Neuronal stem cell (in vitro differentiated cells): ENCODE data around the gene ADPRHL1.

ENCODE experiments used
- DNase-seq: peaks from one replicate; pipeline ENCODE4 v3.0.0-alpha.2; 2013; ENCODE audit warnings: low spot score
- H2AFZ ChIP-seq: one replicate; pipeline ENCODE4 v1.6.1; 2013; ENCODE audit warnings: mild to moderate bottlenecking, low read length, inconsistent platforms
- H2AK5ac ChIP-seq: 2 replicates; pipeline ENCODE4 v1.6.1; 2013; ENCODE audit warnings: low read depth, mild to moderate bottlenecking, inconsistent platforms, low read length, moderate library complexity, mixed read lengths
- H2BK120ac ChIP-seq: 2 replicates; pipeline ENCODE4 v1.6.1; 2013; ENCODE audit warnings: low read depth, mild to moderate bottlenecking, inconsistent platforms, low read length, moderate library complexity, mixed read lengths
- H2BK12ac ChIP-seq: one replicate; pipeline ENCODE4 v1.6.1; 2013; ENCODE audit warnings: low read length, inconsistent platforms
- H2BK15ac ChIP-seq: 2 replicates; pipeline ENCODE4 v1.6.1; 2013; ENCODE audit warnings: mild to moderate bottlenecking, low read length, inconsistent platforms, mixed read lengths
- H2BK5ac ChIP-seq: one replicate; pipeline ENCODE4 v1.6.1; 2013; ENCODE audit warnings: inconsistent platforms, mild to moderate bottlenecking, low read length, moderate library complexity
- H3K14ac ChIP-seq: one replicate; pipeline ENCODE4 v1.6.1; 2013; ENCODE audit warnings: low read length, inconsistent platforms
- H3K18ac ChIP-seq: 2 replicates; pipeline ENCODE4 v1.6.1; 2013; ENCODE audit warnings: low read length, inconsistent platforms
- H3K23ac ChIP-seq: 2 replicates; pipeline ENCODE4 v1.6.1; 2013; ENCODE audit warnings: low read depth, mild to moderate bottlenecking, mixed read lengths, low read length, inconsistent platforms; ENCODE audit not compliant: poor library complexity
- H3K27ac ChIP-seq: replicated peaks from 3 replicates; pipeline ENCODE4 v1.5.1; 2013; ENCODE audit warnings: low read length, inconsistent platforms
- H3K27me3 ChIP-seq, 3 experiments: 2 replicates each; pipeline ENCODE4 v1.6.1; 2013; ENCODE audit warnings: low read length in 3 of 3, mild to moderate bottlenecking in 2 of 3, inconsistent platforms in 1 of 3, low read depth in 1 of 3, mixed read lengths in 1 of 3, moderate library complexity in 1 of 3; ENCODE audit not compliant: control insufficient read depth in 3 of 3, insufficient read depth in 3 of 3
- H3K36me3 ChIP-seq, 2 donors: replicated peaks in 1 of 2; 2 replicates each; pipeline ENCODE4 v1.6.1; 2013; ENCODE audit warnings: low read length in 2 of 2; ENCODE audit not compliant: control insufficient read depth in 2 of 2, insufficient read depth in 2 of 2
- H3K4ac ChIP-seq: 2 replicates; pipeline ENCODE4 v1.6.1; 2013; ENCODE audit warnings: inconsistent platforms, mild to moderate bottlenecking, low read length, moderate library complexity
- H3K4me1 ChIP-seq, 2 donors: 1 replicate in 1 of 2; 2 replicates in 1 of 2; pipeline ENCODE4 v1.6.1; 2013; ENCODE audit warnings: low read length in 2 of 2, low read depth in 1 of 2; ENCODE audit not compliant: control insufficient read depth in 2 of 2, insufficient read depth in 1 of 2
- H3K4me2 ChIP-seq: one replicate; pipeline ENCODE4 v1.6.1; 2013; ENCODE audit warnings: mild to moderate bottlenecking, low read length, inconsistent platforms; ENCODE audit not compliant: insufficient read depth, poor library complexity, severe bottlenecking
- H3K4me3 ChIP-seq, 2 donors: 2 replicates each; pipeline ENCODE4 v1.5.1; 2013; ENCODE audit warnings: low read length in 2 of 2, mild to moderate bottlenecking in 2 of 2, inconsistent platforms in 1 of 2, moderate library complexity in 1 of 2
- H3K79me1 ChIP-seq: one replicate; pipeline ENCODE4 v1.6.1; 2013; ENCODE audit warnings: low read depth, mild to moderate bottlenecking, inconsistent platforms, low read length, moderate library complexity
- H3K9ac ChIP-seq: one replicate; pipeline ENCODE4 v1.6.1; 2013; ENCODE audit warnings: mild to moderate bottlenecking, low read depth, low read length, inconsistent platforms; ENCODE audit not compliant: poor library complexity
- H3K9me3 ChIP-seq, 2 donors: replicated peaks in 1 of 2; 2 replicates each; pipeline versions ENCODE3 to v1.6.1; 2013; ENCODE audit warnings: low read length in 2 of 2, mild to moderate bottlenecking in 2 of 2, inconsistent platforms in 1 of 2, low read depth in 1 of 2, mixed read lengths in 1 of 2, moderate library complexity in 1 of 2; ENCODE audit not compliant: control insufficient read depth in 2 of 2, insufficient read depth in 1 of 2
- H4K8ac ChIP-seq: one replicate; pipeline ENCODE4 v1.6.1; 2013; ENCODE audit warnings: low read depth, mild to moderate bottlenecking, inconsistent platforms, low read length, moderate library complexity
- H4K91ac ChIP-seq: one replicate; pipeline ENCODE4 v1.6.1; 2013; ENCODE audit warnings: low read length, low read depth, mild to moderate bottlenecking, inconsistent platforms; ENCODE audit not compliant: poor library complexity
- WGBS, 2 donors: extraction: QIAGEN DNeasy Blood & Tissue Kit; methylation state at CpG; one replicate each; pipeline ENCODE4 v1.1.7; 2013; ENCODE audit warnings: missing lambda C conversion rate in 2 of 2, mixed read lengths in 1 of 2; ENCODE audit not compliant: insufficient read length in 2 of 2, insufficient replicate concordance in 1 of 2; ENCODE audit errors: extremely low coverage in 2 of 2; 5-methylcytosine and 5-hydroxymethylcytosine counted together

The ADPRHL1 gene

GRCh38 chr13:113400621-113401451 is 52.5 kb downstream of the ADPRHL1 start:
- Histone ChIP-seq H4K8ac (peak overlapping the region; percentile 43), H2BK120ac (peak overlapping the region; percentile 28), H3K36me3 (no peaks in the 10 kb centered on the region), H3K4me3 (no peak overlapping the region), H3K27me3 (no peaks in the 10 kb centered on the region), H3K79me1 (peaks cover 4% of the 10 kb centered on the region), H3K27ac (no peak overlapping the region), H3K18ac (peak overlapping the region; percentile 83), H3K23ac (peak overlapping the region; percentile 65), H3K9me3 (no peaks in the 10 kb centered on the region), H2BK15ac (peak overlapping the region; percentile 85), H2BK12ac (no peak overlapping the region), H3K4me2 (no peak overlapping the region), H3K4me1 (peaks cover 6 to 7% of the 10 kb centered on the region in 2 donors), H3K4ac (no peak overlapping the region), H2AFZ (no peak overlapping the region), H3K9ac (peak overlapping the region; percentile 77), H4K91ac (no peak overlapping the region), H3K14ac (peak overlapping the region; percentile 56), H2BK5ac (no peak overlapping the region), H2AK5ac (peak overlapping the region; percentile 47)
- WGBS, 2 donors, result no CpG with 5 or more reads among the region's 25 CpGs
- DNase-seq, result no peak

GRCh38 chr13:113399755-113400149 is 53.5 kb downstream of the ADPRHL1 start:
- H4K8ac ChIP-seq, result no peak overlapping the region
- no peaks in the 10 kb centered on the region for H3K27me3 ChIP-seq
- no CpG with 5 or more reads among the region's 19 CpGs for WGBS, 2 donors
- no peaks in the 10 kb centered on the region for H3K9me3 ChIP-seq
- H3K27ac ChIP-seq, result no peak overlapping the region
- no peak overlapping the region for H2BK15ac ChIP-seq
- no peak overlapping the region for H2BK5ac ChIP-seq
- no peak overlapping the region for H3K4ac ChIP-seq
- H3K36me3 ChIP-seq, result no peaks in the 10 kb centered on the region
- peak overlapping the region; percentile 99 for H2BK12ac ChIP-seq
- no peak overlapping the region for H3K4me2 ChIP-seq
- peak overlapping the region; percentile 87 for H3K23ac ChIP-seq
- H3K4me1 ChIP-seq, result peaks cover 6 to 7% of the 10 kb centered on the region in 2 donors
- H2AFZ ChIP-seq, result no peak overlapping the region
- no peak overlapping the region for H3K18ac ChIP-seq
- H3K79me1 ChIP-seq, result peaks cover 3% of the 10 kb centered on the region
- no peak overlapping the region for H3K4me3 ChIP-seq
- no peak overlapping the region for H3K9ac ChIP-seq
- H3K14ac ChIP-seq, result peak overlapping the region; percentile 39
- no peak overlapping the region for H2AK5ac ChIP-seq
- no peak overlapping the region for H2BK120ac ChIP-seq
- H4K91ac ChIP-seq, result no peak overlapping the region
- DNase-seq, result no peak

GRCh38 chr13:113398963-113399754 is 54.1 kb downstream of the ADPRHL1 start:
- Histone ChIP-seq H2AFZ (peak overlapping the region; percentile 64), H3K4me2 (no peak overlapping the region), H3K9me3 (no peaks in the 10 kb centered on the region), H3K27me3 (no peaks in the 10 kb centered on the region), H3K27ac (no peak overlapping the region), H2BK120ac (no peak overlapping the region), H2BK12ac (no peak overlapping the region), H3K4me1 (peaks cover 6 to 8% of the 10 kb centered on the region in 2 donors), H3K36me3 (no peaks in the 10 kb centered on the region), H3K4me3 (no peak overlapping the region), H3K9ac (peak overlapping the region; percentile 12), H2BK15ac (no peak overlapping the region), H2AK5ac (peak overlapping the region; percentile 57), H4K8ac (no peak overlapping the region), H3K4ac (no peak overlapping the region), H4K91ac (no peak overlapping the region), H3K23ac (peak overlapping the region; percentile 49), H2BK5ac (peak overlapping the region; percentile 62), H3K14ac (no peak overlapping the region), H3K79me1 (no peaks in the 10 kb centered on the region), H3K18ac (peak overlapping the region; percentile 67)
- DNase-seq, result no peak
- no CpG with 5 or more reads among the region's 19 CpGs for WGBS, 2 donors
